K562 (cell line): Measurements from ENCODE around the gene TNFAIP1. TPM values are rescaled to one million over a fixed set of nuclear protein-coding genes. Genes with fewer than 3 reads are reported as not detected.
A peak's percentile ranks its signal among the peaks of the same experiment; 100 is the strongest.

ENCODE experiments used
- ATAC-seq: fragments of 200-7000 bp; cut with Tn5 transposase; 3 replicates; pipeline ENCODE4 v1.9.1; 2020; ENCODE audit warnings: moderate library complexity
- BruUV-seq: library from RNA; stranded (reverse); fragments of 400-500 nt; replicated peaks from 2 replicates; lab custom pipeline; 2021; lab: Mats Ljungman, UMichigan
- CTCF ChIA-PET: fragments of 300-600 bp; formaldehyde crosslinking; extraction: SDS; loops from one replicate; lab custom pipeline; 2021; ENCODE audit warnings: low intra/inter-chr PET ratio; lab: Yijun Ruan, JAX
- POLR2A ChIA-PET: fragments of 300-600, 350-650 bp; sonication (Branson Sonifier 250); formaldehyde crosslinking; extraction: SDS; loops from one replicate; lab custom pipeline; 2021; ENCODE audit warnings: antibody characterized with exemption, inconsistent platforms; lab: Yijun Ruan, JAX
- DNase-seq, 4 experiments: peaks; one replicate each; pipeline versions ENCODE4 v3.0.0 to v3.0.0-alpha.2; 2011 to 2018; ENCODE audit warnings: low spot score in 3 of 4, mixed read lengths in 3 of 4; ENCODE audit errors: extremely low read depth in 1 of 4
- FAIRE-seq: peaks from 2 replicates; lab custom pipeline; 2011; peaks lifted over from hg19 to GRCh38; lab: Jason Lieb, UNC
- H2AFZ ChIP-seq: 2 replicates; pipeline ENCODE4 v1.6.0; 2011; ENCODE audit warnings: low read depth, low read length, control low read depth, inconsistent platforms
- H3K27ac ChIP-seq: fragments of 200-600 bp; 3 replicates; pipeline ENCODE4 v1.8.0; 2011; ENCODE audit warnings: low read depth, mild to moderate bottlenecking, control low read depth, inconsistent platforms, low read length, moderate library complexity, mixed read lengths; ENCODE audit errors: extremely low read depth
- H3K27me3 ChIP-seq, 2 experiments: fragments of 300-600 bp in 1 of 2; 2 replicates in 1 of 2; 3 replicates in 1 of 2; pipeline versions ENCODE4 v1.6.0 to v1.8.0; 2011; ENCODE audit warnings: inconsistent platforms in 2 of 2, low read length in 2 of 2, mild to moderate bottlenecking in 1 of 2, mixed read lengths in 1 of 2, moderate library complexity in 1 of 2; ENCODE audit not compliant: control insufficient read depth in 2 of 2, insufficient read depth in 2 of 2
- H3K36me3 ChIP-seq: fragments of 300-600 bp; 3 replicates; pipeline ENCODE4 v1.8.0; 2011; ENCODE audit warnings: mild to moderate bottlenecking, low read length, inconsistent platforms; ENCODE audit not compliant: control insufficient read depth, insufficient read depth
- H3K4me1 ChIP-seq, 2 experiments: fragments of 200-600 bp in 1 of 2; replicated peaks in 1 of 2; 2 replicates in 1 of 2; 3 replicates in 1 of 2; pipeline versions ENCODE4 v1.5.1 to v1.8.0; 2011; ENCODE audit warnings: inconsistent platforms in 2 of 2, low read length in 2 of 2, mild to moderate bottlenecking in 1 of 2, mixed read lengths in 1 of 2, moderate library complexity in 1 of 2; ENCODE audit not compliant: control insufficient read depth in 2 of 2, insufficient read depth in 2 of 2
- H3K4me2 ChIP-seq: 2 replicates; pipeline ENCODE4 v1.6.1; 2011; ENCODE audit warnings: low read length, control low read depth, inconsistent platforms, mixed read lengths; ENCODE audit not compliant: insufficient read depth
- H3K4me3 ChIP-seq: fragments of 200-600 bp; sonication (generic), shearing (Covaris generic); 2 replicates; pipeline ENCODE4 v1.5.1; 2016; ENCODE audit warnings: control low read depth, inconsistent platforms
- H3K79me2 ChIP-seq: fragments of 200-600 bp; 3 replicates; pipeline ENCODE4 v1.8.0; 2011; ENCODE audit warnings: low read length, inconsistent platforms; ENCODE audit not compliant: control insufficient read depth, insufficient read depth
- H3K9ac ChIP-seq, 2 experiments: 2 replicates each; pipeline versions ENCODE4 v1.6.0 to v1.6.1; 2011; ENCODE audit warnings: low read depth in 2 of 2, low read length in 2 of 2, control low read depth in 1 of 2, inconsistent platforms in 1 of 2, mild to moderate bottlenecking in 1 of 2, mixed read lengths in 1 of 2; ENCODE audit not compliant: insufficient read depth in 1 of 2
- H3K9me1 ChIP-seq: one replicate; pipeline ENCODE4 v1.6.0; 2011; ENCODE audit warnings: inconsistent platforms, mild to moderate bottlenecking, low read length, moderate library complexity; ENCODE audit not compliant: control insufficient read depth, insufficient read depth
- H3K9me3 ChIP-seq: replicated peaks from 2 replicates; pipeline ENCODE4 v1.5.1; 2011; ENCODE audit warnings: low read depth, low read length, inconsistent platforms; ENCODE audit not compliant: control insufficient read depth, insufficient read depth
- H4K20me1 ChIP-seq: replicated peaks from 2 replicates; pipeline ENCODE4 v1.6.1; 2011; ENCODE audit warnings: low read length, inconsistent platforms, mixed read lengths; ENCODE audit not compliant: control insufficient read depth, insufficient read depth
- BDP1 ChIP-seq: IDR thresholded peaks from 3 replicates; pipeline ENCODE4 v1.6.1; 2011; ENCODE audit not compliant: insufficient read length, insufficient read depth
- E2F1 ChIP-seq: sonication (generic); formaldehyde crosslinking; IDR thresholded peaks from 2 replicates; pipeline ENCODE4 v1.8.1; 2023; ENCODE audit warnings: mild to moderate bottlenecking, missing genetic modification reagents, moderate library complexity
- GABPA ChIP-seq: fragments of 200-800 bp; sonication (Bioruptor generic); conservative IDR thresholded peaks from 2 replicates; pipeline ENCODE4 v1.6.1; 2016; ENCODE audit warnings: low read depth, missing genetic modification characterization, missing compliant biosample characterization
- KDM2B ChIP-seq: fragments of 250-450 bp; sonication (Bioruptor Pico); IDR thresholded peaks from 2 replicates; pipeline ENCODE4 v1.8.0; 2021; ENCODE audit warnings: mild to moderate bottlenecking, moderate library complexity
- MAFF ChIP-seq: IDR thresholded peaks from 2 replicates; pipeline ENCODE4 v1.6.1; 2012; ENCODE audit warnings: low read length, improper control_type of control experiment
- MYBL2 ChIP-seq, 2 experiments: fragments of 450-650 bp in 1 of 2; sonication (generic) in 1 of 2; formaldehyde crosslinking in 1 of 2; IDR thresholded peaks; 2 replicates each; pipeline versions ENCODE4 v1.6.1 to v1.8.1; 2017 to 2022; ENCODE audit warnings: borderline replicate concordance in 1 of 2, inconsistent platforms in 1 of 2, low read depth in 1 of 2, mild to moderate bottlenecking in 1 of 2, missing genetic modification reagents in 1 of 2, moderate library complexity in 1 of 2
- NCOR1 ChIP-seq: fragments of 450-650 bp; IDR thresholded peaks from 2 replicates; pipeline ENCODE4 v1.6.1; 2016; ENCODE audit warnings: mild to moderate bottlenecking, moderate library complexity
- TRIM24 ChIP-seq, 2 experiments: fragments of 450-650 bp; IDR thresholded peaks; 2 replicates each; pipeline ENCODE4 v1.6.1; 2016
- ZBED1 ChIP-seq: IDR thresholded peaks from 2 replicates; pipeline ENCODE4 v1.6.1; 2014
- ZNF282 ChIP-seq: sonication (generic); formaldehyde crosslinking; IDR thresholded peaks from 2 replicates; pipeline ENCODE4 v1.8.1; 2023; ENCODE audit warnings: missing genetic modification reagents
- ZNF444 ChIP-seq: fragments of 250-450 bp; sonication (Bioruptor Pico); IDR thresholded peaks from 2 replicates; pipeline ENCODE4 v1.4.0; 2020; ENCODE audit warnings: mild to moderate bottlenecking, moderate library complexity
- ZNF583 ChIP-seq: fragments of 250-450 bp; sonication (Bioruptor Pico); IDR thresholded peaks from 2 replicates; pipeline ENCODE4 v1.4.0; 2020
- ZNF830 ChIP-seq: fragments of 250-450 bp; sonication (Bioruptor Pico); IDR thresholded peaks from 2 replicates; pipeline ENCODE4 v1.5.0; 2021; ENCODE audit warnings: mild to moderate bottlenecking
- WGBS: fragments of 100-300 bp; shearing (Covaris generic); methylation state at CpG from one replicate; pipeline ENCODE4 v1.1.6; 2016; ENCODE audit warnings: low coverage, mixed read lengths; ENCODE audit not compliant: insufficient coverage; ENCODE audit errors: missing lambda C conversion rate; 5-methylcytosine and 5-hydroxymethylcytosine counted together
- in situ Hi-C: fragments of 300-500 bp; cut with MboI; formaldehyde crosslinking; loops from 4 replicates; pipeline ENCODE4 v1.15.0; 2018; ENCODE audit warnings: inconsistent platforms, mixed read lengths
- intact Hi-C: fragments of 100-400 bp; cut with micrococcal nuclease; formaldehyde crosslinking; loops from 2 replicates; pipeline ENCODE4 v1.14.2; 2022
- polyA plus RNA-seq, 8 experiments: library from polyadenylated mRNA; depleted of rRNA in 4 of 8; stranded (reverse) in 5 of 8; unstranded in 3 of 8; fragments of >200 nt; fragmentation: Nextera tagmentation in 2 of 8; fragmentation: Illumina TruSeq in 1 of 8; extraction: Ambion mirVana in 2 of 8; extraction: Trizol in 1 of 8; gene quantifications; 2 replicates each; pipeline versions ENCODE4 v1.2.1 to v1.2.3, GENCODE V29; 2011 to 2014; ENCODE audit warnings: inconsistent platforms in 1 of 8, missing spikeins in 1 of 8
- total RNA-seq, 7 experiments: library from RNA; depleted of rRNA in 6 of 7; stranded (reverse); fragments of >200 nt in 6 of 7; fragmentation: Illumina TruSeq in 2 of 7; extraction: Trizol in 2 of 7; gene quantifications; 2 replicates each; pipeline versions ENCODE4 v1.2.1 to v1.2.3, GENCODE V29; 2011 to 2021; ENCODE audit warnings: low replicate concordance in 1 of 7
- TF ChIP-seq, protein P1 (sequence below), 3 experiments: fragments of 200-800 bp in 1 of 3; fragments of 250-450 bp in 1 of 3; fragments of 450-650 bp in 1 of 3; sonication (Bioruptor Pico) in 1 of 3; sonication (Bioruptor generic) in 1 of 3; formaldehyde crosslinking in 1 of 3; IDR thresholded peaks; 2 replicates each; pipeline versions ENCODE4 v1.6.1 to v1.8.0; 2016 to 2022; ENCODE audit warnings: mild to moderate bottlenecking in 2 of 3, missing genetic modification characterization in 2 of 3, missing compliant biosample characterization in 1 of 3, moderate library complexity in 1 of 3

The TNFAIP1 gene
- total and polyA plus RNA-seq, 9 of the 15 experiments (the other 6 are each of a cell fraction or from before 2014, with no cell fraction given): 2.1 to 20.1 (median 8.2) TPM

- TF ChIP-seq, protein P1, sequence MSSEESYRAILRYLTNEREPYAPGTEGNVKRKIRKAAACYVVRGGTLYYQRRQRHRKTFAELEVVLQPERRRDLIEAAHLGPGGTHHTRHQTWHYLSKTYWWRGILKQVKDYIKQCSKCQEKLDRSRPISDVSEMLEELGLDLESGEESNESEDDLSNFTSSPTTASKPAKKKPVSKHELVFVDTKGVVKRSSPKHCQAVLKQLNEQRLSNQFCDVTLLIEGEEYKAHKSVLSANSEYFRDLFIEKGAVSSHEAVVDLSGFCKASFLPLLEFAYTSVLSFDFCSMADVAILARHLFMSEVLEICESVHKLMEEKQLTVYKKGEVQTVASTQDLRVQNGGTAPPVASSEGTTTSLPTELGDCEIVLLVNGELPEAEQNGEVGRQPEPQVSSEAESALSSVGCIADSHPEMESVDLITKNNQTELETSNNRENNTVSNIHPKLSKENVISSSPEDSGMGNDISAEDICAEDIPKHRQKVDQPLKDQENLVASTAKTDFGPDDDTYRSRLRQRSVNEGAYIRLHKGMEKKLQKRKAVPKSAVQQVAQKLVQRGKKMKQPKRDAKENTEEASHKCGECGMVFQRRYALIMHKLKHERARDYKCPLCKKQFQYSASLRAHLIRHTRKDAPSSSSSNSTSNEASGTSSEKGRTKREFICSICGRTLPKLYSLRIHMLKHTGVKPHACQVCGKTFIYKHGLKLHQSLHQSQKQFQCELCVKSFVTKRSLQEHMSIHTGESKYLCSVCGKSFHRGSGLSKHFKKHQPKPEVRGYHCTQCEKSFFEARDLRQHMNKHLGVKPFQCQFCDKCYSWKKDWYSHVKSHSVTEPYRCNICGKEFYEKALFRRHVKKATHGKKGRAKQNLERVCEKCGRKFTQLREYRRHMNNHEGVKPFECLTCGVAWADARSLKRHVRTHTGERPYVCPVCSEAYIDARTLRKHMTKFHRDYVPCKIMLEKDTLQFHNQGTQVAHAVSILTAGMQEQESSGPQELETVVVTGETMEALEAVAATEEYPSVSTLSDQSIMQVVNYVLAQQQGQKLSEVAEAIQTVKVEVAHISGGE (CRISPR knock-in tag; IDR thresholded peaks at IDR 0.05): no peak
- TF ChIP-seq ZNF444 (CRISPR knock-in tag) (no peak), BDP1 (no peak), MYBL2 (IDR thresholded peaks at IDR 0.05; ENCODE audit: low read depth) (no peak), MYBL2 (CRISPR knock-in tag; IDR thresholded peaks at IDR 0.05; ENCODE audit: borderline replicate concordance) (no peak)
Observed at GRCh38 chr17:28367641-28368305, 32.2 kb downstream of the TNFAIP1 start (continued).

- ChIA-PET POLR2A (interaction anchor here (3.4 kb wide), 1 partner anchor 10 kb away, joined by 31 read pairs; the partner anchor contains the start of gene POLDIP2), CTCF (no interaction called here)
- Histone ChIP-seq H3K9ac (0 out of 4 replicates have a peak overlapping the region, but pooled peaks of 1 of the 2 experiments have one; percentile 20), H3K4me2 (no peak overlapping the region), H3K4me3 (no peak overlapping the region), H3K27me3 (peaks cover 0 to 4% of the 10 kb centered on the region in 2 experiments; a peak in 1 of 5 replicates), H3K79me2 (no peaks in the 10 kb centered on the region), H3K9me1 (peaks cover 5% of the 10 kb centered on the region), H2AFZ (no peak overlapping the region), H3K27ac (no peak overlapping the region), H3K36me3 (peaks cover 10% of the 10 kb centered on the region; the same call in 1 of the 3 replicates), H3K9me3 (no peaks in the 10 kb centered on the region), H3K4me1 (peaks cover 16 to 45% of the 10 kb centered on the region in 2 experiments), H4K20me1 (peaks cover 14% of the 10 kb centered on the region)
- WGBS: 57% methylated on average over 5 of the region's 5 CpGs
- DNase-seq (no peak), FAIRE-seq (no peak), ATAC-seq (no peak)
- no TSS peak for BruUV-seq
- intact Hi-C loops (no loop called here), in situ Hi-C loops (no loop called here)
- TF ChIP-seq KDM2B (no peak), NCOR1 (no peak), ZNF830 (CRISPR knock-in tag) (no peak), E2F1 (CRISPR knock-in tag) (no peak), TRIM24 (IDR thresholded peaks at IDR 0.05) (no peak), GABPA (tag) (no peak), ZNF282 (CRISPR knock-in tag) (no peak), ZBED1 (no peak), MAFF (no peak), ZNF583 (CRISPR knock-in tag) (no peak)
Observed at GRCh38 chr17:28368306-28368831, 32.8 kb downstream of the TNFAIP1 start.
